GM20431 (cell line): ENCODE results near the gene GALNT17.

ENCODE experiments used
- in situ Hi-C: fragments of 300-500 bp; cut with MseI, MboI; formaldehyde crosslinking; loops from one replicate; pipeline ENCODE4 v1.15.0; 2020; ENCODE audit warnings: low sequenced_read_pairs; ENCODE audit not compliant: unreplicated experiment

Gene GALNT17

GRCh38 chr7:71325151-71325550 is 193.2 kb downstream of the GALNT17 start:
- in situ Hi-C loops: no loop called here

- in situ Hi-C loops: no loop called here
Measured at GRCh38 chr7:71326595-71326994, 194.7 kb downstream of the GALNT17 start.

GRCh38 chr7:71327946-71328345 is 196.0 kb downstream of the GALNT17 start:
- in situ Hi-C loops: no loop called here

- in situ Hi-C loops: no loop called here
Measured at GRCh38 chr7:71329030-71329660, 197.2 kb downstream of the GALNT17 start.

GRCh38 chr7:71332207-71332606 is 200.3 kb downstream of the GALNT17 start:
- in situ Hi-C loops: no loop called here

DNA sequence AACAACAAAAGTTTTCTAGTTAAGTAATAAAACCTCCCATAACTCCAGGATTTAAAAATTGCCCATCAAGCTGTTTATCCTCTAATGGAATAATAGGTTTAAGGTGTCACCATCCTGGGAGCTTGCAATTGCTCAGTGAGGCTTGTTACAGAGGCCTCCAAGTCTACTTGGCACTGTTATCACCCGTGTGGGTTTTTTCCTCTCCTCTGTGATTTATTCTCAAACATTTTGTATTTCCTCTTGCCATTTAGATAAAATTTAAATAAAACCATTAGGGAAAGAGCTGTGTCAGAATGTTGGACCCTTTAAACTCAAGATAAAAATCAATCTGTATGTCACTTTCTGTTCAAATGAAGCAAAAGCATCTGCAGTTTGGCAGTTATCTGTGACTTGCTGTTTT is 202.6 kb downstream of the GALNT17 start:
- in situ Hi-C loops: no loop called here

DNA sequence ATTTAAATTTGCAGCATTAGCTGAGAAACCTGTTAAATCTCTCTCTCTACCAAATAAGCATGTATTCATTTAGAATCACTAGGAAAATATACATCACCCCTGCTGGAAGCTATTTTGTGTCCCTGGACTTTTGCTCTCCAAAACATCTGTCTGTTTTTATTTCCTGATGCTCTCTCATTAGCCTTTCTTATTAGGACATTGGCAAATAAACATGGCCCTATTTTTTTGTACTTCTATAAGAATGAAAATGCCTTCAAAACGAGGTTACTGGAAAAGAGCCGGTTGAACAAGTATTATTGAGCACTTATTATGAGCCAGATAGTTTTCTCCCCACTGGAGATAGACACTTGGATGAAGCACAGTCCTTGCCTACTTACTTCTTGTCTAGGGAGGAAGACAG is 206.9 kb downstream of the GALNT17 start:
- in situ Hi-C loops: no loop called here

- in situ Hi-C loops: no loop called here
Measured at GRCh38 chr7:71339924-71340323, 208.0 kb downstream of the GALNT17 start.

GRCh38 chr7:71342202-71342601 is 210.3 kb downstream of the GALNT17 start:
- in situ Hi-C loops: no loop called here

DNA sequence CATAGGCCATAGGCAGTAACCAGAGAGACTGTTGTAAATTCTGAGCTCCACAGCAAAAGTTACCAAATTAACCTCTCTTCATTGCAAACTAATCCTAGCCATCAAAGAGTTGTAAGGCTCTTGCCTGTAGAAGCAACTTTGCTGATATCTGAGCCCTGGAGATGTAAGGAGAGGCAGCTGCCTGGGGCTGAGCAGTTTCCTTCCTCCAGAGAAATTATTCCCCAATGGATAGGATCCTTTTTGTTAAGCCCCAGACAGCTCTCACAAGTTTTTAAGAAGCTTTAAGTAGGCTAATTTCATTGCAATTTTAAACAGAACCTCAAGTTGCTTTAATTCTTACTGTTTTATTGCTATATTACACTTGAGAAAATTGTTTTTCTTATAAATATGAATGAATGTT is 211.1 kb downstream of the GALNT17 start:
- in situ Hi-C loops: no loop called here

DNA sequence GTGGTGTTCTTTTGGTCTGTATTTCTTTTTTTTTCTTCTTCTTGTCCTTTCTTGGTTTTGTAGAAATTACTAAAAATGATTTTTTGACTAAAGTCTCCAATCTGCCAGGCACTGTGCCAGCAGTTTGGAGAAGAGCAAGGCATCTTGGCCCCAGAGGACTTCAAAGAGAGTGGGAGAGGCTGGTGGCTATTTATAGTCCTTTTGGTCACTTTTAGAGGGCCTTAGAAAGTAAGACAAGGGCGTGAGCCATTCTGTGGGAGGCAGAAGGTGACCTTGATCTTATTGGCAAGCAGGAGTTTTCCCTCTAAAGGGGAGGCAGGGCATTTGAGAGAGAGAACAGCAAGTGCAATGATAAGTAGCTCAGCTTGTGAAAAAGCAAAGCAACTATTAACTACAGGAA is 211.9 kb downstream of the GALNT17 start:
- in situ Hi-C loops: no loop called here

GRCh38 chr7:71345117-71345884 is 213.4 kb downstream of the GALNT17 start:
- in situ Hi-C loops: no loop called here

DNA sequence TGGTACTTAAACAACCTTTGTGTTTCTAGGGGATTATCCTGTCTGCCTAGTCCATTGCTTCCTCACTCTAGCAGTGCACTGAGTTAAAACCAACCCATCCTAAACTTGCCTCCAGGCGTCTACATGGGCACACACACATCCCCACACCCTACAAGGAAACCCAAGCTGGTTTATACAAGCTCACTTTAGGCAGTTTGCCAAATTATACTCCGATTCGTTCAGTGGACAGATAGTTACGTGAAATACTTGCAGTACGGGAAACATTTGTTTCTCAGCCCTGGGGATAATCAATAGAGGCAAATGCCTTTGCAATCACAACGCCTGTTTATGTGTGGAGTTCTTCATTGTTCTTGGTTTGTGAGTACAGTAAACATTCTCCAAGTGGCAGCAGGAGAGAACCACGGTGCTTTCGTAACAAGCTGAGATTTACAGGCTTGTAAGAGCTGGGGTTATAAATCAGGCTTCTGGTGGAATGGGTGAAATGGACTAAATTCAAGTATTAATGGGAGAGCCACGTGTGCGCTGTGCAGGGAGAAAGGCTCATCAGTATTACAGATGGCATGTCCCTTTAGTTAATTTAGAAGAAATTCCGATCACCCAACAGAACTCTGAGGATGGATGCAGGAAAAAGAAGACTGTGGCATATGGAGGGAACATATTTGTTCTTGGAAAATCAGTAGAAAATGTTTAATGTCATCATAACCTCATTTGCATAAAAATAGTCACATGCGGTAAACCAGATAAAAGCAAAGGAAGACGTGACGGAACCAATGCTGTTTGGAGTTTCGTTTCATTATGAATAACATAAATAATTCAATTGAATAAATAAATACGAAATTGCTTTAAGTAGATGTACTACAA is 217.1 kb downstream of the GALNT17 start:
- in situ Hi-C loops: no loop called here

- in situ Hi-C loops: no loop called here
Measured at GRCh38 chr7:71349682-71350481, 217.9 kb downstream of the GALNT17 start.

GRCh38 chr7:71350680-71351079 is 218.7 kb downstream of the GALNT17 start:
- in situ Hi-C loops: no loop called here

DNA sequence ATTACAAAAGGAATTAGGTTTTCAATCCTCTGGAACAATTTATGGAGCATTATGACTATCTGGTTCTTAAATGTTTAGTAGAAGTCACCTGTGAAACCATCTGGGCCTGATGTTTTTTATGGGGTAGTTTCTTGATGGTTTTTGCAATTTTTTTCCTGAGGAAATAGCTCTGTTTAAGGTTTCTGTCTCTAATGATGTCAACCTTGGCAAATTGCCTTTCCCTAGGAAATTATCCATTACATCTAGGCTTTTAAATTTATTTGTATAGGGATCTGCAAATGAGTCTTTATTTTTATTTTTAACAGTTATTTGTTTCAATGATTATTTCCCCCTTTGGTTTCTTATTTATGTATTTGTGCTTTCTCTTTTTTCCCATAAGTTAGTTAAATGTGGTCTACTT is 222.8 kb downstream of the GALNT17 start:
- in situ Hi-C loops: no loop called here

DNA sequence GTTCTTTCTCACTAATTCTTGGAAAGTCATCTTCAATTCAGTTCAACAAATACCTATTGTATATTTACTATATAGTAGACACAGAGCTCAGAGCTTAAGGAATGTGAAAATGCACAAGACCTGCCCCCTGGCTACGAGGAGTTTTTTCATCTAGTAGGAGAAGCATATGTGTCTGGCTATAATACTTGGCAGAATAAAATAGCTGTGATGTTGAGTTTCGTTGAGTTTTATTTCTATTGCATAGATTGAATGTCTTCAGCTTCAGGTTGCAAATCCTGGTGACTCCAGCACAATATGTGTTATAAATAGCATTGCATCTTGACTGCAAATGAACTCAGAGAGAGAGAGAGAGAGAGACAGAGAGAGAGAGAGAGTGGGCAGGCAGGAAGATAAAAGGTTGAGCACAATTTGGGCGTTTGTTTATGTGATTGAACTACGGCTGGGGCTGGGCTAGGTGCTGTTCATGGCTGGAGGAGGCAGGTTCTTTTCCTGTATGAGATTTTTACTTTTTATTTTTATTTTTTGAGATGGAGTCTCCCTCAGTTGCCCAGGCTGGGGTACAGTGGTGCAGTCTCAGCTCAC is 229.6 kb downstream of the GALNT17 start:
- in situ Hi-C loops: no loop called here

- in situ Hi-C loops: no loop called here
Measured at GRCh38 chr7:71362240-71362639, 230.3 kb downstream of the GALNT17 start.

GRCh38 chr7:71363223-71363622 is 231.3 kb downstream of the GALNT17 start:
- in situ Hi-C loops: no loop called here

DNA sequence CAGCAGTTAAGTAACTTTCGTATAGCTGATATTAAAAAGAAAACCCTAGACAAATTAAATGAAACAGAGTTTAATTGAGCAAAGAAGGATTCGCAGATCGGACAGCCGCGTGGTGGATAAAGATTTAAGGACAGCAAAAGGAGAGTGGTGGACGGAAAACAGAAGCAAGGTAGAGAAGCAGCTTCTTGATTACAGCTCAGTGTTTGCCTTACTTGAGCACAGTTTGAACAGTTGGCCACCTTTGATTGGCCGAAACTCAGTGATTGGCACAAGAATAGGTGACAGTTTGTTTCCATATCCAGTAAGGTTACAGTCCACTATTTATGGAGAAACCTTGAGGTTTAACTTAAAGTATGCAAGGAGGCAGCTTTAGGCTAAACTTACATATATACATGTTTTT is 231.7 kb downstream of the GALNT17 start:
- in situ Hi-C loops: no loop called here
